Stimulated activated CD4-positive, alpha-beta T cell treated with anti-CD3 and anti-CD28 coated beads, Interleukin-4, amount 100 ng/mL, for 48 hours (primary cell): ENCODE results near the gene ACSM3.

Experiments used
- DNase-seq, 2 donors: peaks; one replicate each; pipeline ENCODE4 v3.0.0-alpha.2; 2020; ENCODE audit warnings: low read depth in 2 of 2

ACSM3 gene

GRCh38 chr16:20806168-20807050, 42.6 kb downstream of the ACSM3 start, which contains the start of the genes ERI2 and REXO5:
Gene ERI2 (minus strand): TSS chr16:20806472. CDS start chr16:20806430, 42 bp downstream.
Gene REXO5 (plus strand): TSS chr16:20806527. CDS start chr16:20806954, 427 bp downstream.
- DNase-seq = peak; percentile 64 to 78

GRCh38 chr16:20807862-20808261, 44.0 kb downstream of the ACSM3 start:
- DNase-seq = no peak

GRCh38 chr16:20811889-20812439, 48.1 kb downstream of the ACSM3 start:
- DNase-seq = no peak

GRCh38 chr16:20812510-20812909, 48.7 kb downstream of the ACSM3 start:
- DNase-seq = no peak

DNA sequence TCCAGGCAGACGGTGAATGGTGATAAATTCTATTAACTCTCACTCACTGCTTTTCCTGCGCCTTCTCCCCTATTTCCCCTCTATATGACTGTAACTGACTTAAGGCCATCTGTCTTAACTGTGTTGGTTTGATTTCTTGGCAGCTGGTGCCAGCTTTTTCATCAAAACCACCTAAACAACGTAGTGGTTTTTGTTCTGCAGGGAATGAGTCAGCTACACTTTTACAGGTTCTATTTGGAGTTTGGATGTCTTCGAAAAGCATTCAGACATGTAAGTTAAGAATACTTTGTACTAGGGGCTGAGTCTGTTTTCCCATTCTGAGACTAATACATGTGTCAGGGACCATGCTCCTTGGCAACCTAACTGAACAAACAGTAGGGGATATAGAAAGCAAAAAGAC, 51.0 kb downstream of the ACSM3 start:
- DNase-seq = no peak

DNA sequence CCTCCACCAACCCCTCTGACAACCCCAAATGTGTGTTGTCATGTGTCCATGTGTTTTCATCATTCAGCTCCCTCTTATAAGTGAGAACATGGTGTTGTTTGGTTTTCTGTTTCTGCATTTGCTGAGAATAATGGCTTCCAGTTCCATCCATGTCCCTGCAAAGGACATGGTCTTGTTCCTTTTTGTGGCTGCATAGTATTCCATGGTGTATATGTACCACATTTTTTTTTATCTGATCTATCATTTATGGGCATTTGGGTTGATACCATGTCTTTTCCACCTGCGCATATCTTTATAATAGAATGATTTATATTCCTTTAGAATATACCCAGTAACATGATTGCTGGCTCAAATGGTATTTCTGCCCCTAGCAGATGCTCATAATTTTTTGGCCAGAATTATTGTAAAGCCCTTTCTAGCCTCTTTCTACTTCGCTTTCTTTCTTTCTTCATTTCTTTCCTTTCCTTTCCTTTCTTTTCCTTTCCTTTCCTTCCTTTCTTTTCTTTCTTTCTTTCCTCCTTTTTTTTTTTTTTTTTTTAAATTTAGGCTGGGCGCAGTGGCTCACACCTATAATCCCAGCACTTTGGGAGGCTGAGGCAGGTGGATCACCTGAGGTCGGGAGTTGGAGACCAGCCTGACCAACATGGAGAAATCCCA, 55.2 kb downstream of the ACSM3 start:
- DNase-seq = no peak

- DNase-seq = no peak
Measured at GRCh38 chr16:20821682-20822081, 57.9 kb downstream of the ACSM3 start.

DNA sequence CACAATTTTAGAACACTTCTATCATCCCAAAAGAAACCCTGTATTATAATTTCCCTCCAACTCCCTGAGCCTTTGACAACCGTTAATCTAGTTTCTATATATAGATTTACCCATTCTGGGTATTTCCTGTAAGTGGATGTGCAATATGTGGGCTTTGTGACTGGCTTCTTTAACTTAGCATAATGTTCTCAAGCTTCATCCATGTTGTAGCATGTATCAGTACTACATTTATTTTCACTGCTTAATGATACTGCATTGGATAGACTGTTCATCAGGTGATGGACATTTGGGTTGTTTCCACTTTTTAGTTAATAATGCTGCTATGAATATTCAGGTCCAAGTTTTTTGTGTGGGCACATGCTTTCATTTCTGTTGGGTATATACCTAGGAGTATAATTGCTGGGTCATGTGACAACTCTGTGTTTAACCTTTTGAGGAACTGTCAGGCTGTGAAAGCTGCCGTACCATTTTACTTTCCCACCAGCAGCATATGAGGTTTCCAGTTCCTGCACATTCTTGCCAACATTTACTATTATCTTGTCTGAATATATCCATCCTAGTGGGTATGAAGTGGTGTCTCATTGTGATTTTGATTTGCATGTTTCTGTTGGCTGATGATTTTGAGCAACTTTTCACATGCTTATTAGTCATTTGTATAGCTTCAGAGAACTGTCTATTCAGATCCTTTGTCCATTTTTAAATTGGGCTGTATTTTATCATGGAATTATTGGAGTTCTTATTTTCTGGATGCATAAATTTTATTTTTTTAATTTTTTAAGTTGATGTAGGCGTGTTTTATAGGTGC, 58.9 kb downstream of the ACSM3 start:
- DNase-seq = no peak

DNA sequence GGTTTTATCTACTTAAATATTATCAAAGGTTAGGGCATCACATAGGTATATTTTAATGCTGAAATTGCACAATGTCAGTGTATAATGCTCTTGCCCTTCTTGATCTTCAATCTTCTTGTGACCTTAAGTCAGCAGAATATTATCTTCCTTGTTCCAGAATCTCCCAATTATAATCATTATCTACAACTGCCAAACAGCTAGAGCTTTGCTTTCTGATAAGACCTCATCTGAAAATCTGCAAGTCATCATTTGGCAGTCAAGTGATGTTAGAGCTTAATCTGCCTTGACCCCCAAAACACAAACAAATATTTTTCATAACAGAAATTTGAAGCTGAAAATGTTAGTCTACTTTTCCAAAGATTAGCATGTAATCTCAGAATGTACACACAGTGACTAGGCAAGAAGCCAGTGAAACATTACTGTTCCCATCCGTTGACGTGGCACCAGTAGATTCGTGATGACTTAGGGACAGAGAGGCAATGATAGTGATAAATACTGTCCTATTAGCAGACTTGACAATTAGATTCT, 62.3 kb downstream of the ACSM3 start:
- no peak for DNase-seq

GRCh38 chr16:20829536-20829935, 65.7 kb downstream of the ACSM3 start:
- no peak for DNase-seq

DNA sequence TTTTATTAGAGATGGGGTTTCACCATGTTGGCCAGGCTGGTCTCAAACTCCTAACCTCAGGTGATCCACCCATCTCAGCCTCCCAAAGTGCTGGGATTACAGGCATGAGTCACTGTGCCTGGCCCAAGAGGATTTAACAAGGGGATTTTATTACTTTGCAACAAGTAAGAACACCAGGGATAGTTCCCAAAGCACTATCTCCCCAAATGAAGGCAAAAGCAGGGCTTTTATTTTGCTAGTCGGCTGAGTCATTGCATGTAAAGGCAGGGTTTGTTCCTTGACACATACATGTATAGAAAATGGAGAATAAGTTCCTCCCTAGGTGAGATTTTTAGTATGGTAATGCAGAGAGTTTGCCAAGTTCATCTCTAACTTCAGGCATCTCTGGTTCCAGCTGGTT, 66.6 kb downstream of the ACSM3 start:
- no peak for DNase-seq

DNA sequence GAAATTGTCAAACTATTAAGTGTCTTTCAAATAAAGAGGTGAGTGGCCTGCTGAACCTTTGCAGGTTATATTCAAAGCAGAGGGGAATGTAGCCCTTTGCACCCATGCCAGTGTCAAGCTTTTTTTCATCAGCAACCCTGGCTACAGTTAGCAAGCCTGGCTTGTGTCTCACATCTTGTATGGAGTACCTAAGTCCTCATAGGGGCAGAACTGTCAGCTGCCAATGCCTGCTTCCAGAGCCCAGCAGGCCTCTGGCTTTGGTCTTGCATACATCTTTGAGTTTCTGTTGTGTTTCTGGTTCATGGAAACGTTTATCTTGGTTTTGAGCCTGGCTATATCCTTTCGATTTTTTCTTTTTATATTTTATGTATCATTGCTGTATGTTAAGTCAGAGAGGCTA, 69.3 kb downstream of the ACSM3 start:
- no peak for DNase-seq

DNA sequence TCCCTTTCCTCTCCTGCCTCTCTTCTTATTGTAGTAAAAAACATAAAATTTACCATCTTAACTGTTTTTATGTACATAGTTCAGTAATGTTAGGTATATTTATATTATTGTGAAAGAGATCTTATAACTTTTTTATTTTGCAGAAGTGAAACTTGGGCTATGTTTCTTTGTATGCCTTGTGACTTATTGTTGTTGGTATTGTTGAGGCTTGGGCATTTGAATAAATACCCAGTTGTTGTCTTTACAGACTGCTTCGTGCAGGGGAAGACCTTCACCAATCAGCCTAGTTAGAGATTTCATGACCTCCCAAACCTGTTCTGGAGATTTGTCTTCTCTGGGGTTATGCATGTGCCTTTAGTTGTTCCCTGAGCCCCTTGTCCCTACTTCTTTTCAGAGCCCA, 74.4 kb downstream of the ACSM3 start:
- DNase-seq = no peak

GRCh38 chr16:20839504-20839903, 75.7 kb downstream of the ACSM3 start:
- no peak for DNase-seq

DNA sequence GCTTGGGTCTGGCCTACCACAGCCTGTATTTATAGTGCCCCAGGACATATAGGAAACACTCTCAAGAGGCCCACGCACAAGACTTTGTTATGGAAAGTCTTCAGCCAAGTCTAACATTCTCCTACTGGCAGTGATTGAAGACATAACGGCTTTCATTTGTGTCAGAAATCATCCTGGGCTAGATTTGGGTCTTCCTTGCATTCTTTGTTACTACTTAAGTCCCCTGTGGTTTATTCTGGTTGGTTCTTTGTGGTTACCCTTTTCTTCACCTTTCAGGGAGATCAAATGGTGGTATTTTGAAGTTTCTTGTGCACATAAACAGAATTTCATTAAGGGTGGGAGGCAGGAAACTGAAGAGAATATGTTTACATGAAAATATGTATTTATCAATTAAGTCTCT, 80.2 kb downstream of the ACSM3 start:
- DNase-seq = no peak

- no peak for DNase-seq
Measured at GRCh38 chr16:20844588-20844987, 80.8 kb downstream of the ACSM3 start.

GRCh38 chr16:20846030-20846429, 82.2 kb downstream of the ACSM3 start:
- DNase-seq = no peak

GRCh38 chr16:20846551-20846950, 82.7 kb downstream of the ACSM3 start:
- DNase-seq = no peak
